Measurements from ENCODE around the gene CCR6.
A peak's percentile ranks its signal among the peaks of the same experiment; 100 is the strongest.

Gene CCR6

GRCh38 chr6:167112421-167112820 is 10.5 kb upstream of the CCR6 start:
- POLR2A ChIA-PET = no interaction called here
- CTCF ChIA-PET = interaction anchor here (1.0 kb wide), 1 partner anchor 29 kb away, joined by 4 read pairs; no protein-coding TSS in a partner anchor
- TF ChIP-seq, protein P1, sequence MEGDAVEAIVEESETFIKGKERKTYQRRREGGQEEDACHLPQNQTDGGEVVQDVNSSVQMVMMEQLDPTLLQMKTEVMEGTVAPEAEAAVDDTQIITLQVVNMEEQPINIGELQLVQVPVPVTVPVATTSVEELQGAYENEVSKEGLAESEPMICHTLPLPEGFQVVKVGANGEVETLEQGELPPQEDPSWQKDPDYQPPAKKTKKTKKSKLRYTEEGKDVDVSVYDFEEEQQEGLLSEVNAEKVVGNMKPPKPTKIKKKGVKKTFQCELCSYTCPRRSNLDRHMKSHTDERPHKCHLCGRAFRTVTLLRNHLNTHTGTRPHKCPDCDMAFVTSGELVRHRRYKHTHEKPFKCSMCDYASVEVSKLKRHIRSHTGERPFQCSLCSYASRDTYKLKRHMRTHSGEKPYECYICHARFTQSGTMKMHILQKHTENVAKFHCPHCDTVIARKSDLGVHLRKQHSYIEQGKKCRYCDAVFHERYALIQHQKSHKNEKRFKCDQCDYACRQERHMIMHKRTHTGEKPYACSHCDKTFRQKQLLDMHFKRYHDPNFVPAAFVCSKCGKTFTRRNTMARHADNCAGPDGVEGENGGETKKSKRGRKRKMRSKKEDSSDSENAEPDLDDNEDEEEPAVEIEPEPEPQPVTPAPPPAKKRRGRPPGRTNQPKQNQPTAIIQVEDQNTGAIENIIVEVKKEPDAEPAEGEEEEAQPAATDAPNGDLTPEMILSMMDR (IDR thresholded peaks at IDR 0.05; ENCODE audit: control extremely low read depth, extremely low read depth, low read depth, missing control alignments) = no peak
- DNase-seq (ENCODE audit: extremely low spot score) = no peak

GRCh38 chr6:167113047-167113754 is 9.7 kb upstream of the CCR6 start:
- peak; percentile 63 for DNase-seq (ENCODE audit: extremely low spot score)
- ChIA-PET CTCF (interaction anchor here (1.0 to 1.7 kb wide), 6 partner anchors 9 to 66 kb away, joined by 3 to 9 read pairs (median 4); no protein-coding TSS in a partner anchor), POLR2A (interaction anchor here (0.6 to 1.0 kb wide), 2 partner anchors 19 to 20 kb away, joined by 3 to 4 read pairs; no protein-coding TSS in a partner anchor)
- TF ChIP-seq, protein P1 (IDR thresholded peaks at IDR 0.05; ENCODE audit: control extremely low read depth, extremely low read depth, low read depth, missing control alignments) = no peak

GRCh38 chr6:167113935-167114910 is 8.7 kb upstream of the CCR6 start:
- CTCF ChIA-PET = interaction anchor here (1.0 to 1.9 kb wide), 8 partner anchors 8 to 67 kb away, joined by 3 to 9 read pairs (median 4); partner anchors contain the start of gene CCR6

DNA sequence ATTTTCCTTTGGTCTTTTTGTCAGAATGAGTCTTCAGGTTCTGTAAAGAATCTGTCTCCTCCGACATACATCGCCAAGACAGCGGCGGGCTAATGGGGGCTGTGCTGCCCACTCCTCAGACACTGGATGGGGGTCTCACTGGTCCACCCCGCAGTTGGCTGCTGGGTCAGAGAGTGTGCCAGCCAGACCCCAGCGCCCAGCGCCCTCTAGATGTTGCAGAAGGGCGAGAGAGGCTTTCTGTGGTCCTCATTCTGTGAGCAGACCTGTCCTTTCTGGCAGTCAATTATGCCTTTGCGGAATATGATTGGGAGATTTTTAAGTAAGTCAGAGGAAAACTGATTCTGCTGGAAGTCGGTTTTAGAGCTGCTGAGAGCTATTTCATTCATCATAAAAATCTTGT is 7.8 kb upstream of the CCR6 start:
- no peak for DNase-seq (ENCODE audit: extremely low spot score)
- ChIA-PET CTCF (interaction anchor here (1.1 to 1.9 kb wide), 4 partner anchors 9 to 26 kb away, joined by 3 to 9 read pairs (median 4); partner anchors contain the start of gene CCR6), POLR2A (no interaction called here)
- TF ChIP-seq, protein P1 (IDR thresholded peaks at IDR 0.05; ENCODE audit: control extremely low read depth, extremely low read depth, low read depth, missing control alignments) = peak; percentile 26

More at GRCh38 chr6:167113935-167114910, 8.7 kb upstream of the CCR6 start:
- DNase-seq (ENCODE audit: extremely low spot score) = peak; percentile 91
- TF ChIP-seq, protein P1 (IDR thresholded peaks at IDR 0.05; ENCODE audit: control extremely low read depth, extremely low read depth, low read depth, missing control alignments) = no peak
- POLR2A ChIA-PET = interaction anchor here (0.6 to 1.0 kb wide), 4 partner anchors 19 to 26 kb away, joined by 3 to 4 read pairs (median 4); no protein-coding TSS in a partner anchor

DNA sequence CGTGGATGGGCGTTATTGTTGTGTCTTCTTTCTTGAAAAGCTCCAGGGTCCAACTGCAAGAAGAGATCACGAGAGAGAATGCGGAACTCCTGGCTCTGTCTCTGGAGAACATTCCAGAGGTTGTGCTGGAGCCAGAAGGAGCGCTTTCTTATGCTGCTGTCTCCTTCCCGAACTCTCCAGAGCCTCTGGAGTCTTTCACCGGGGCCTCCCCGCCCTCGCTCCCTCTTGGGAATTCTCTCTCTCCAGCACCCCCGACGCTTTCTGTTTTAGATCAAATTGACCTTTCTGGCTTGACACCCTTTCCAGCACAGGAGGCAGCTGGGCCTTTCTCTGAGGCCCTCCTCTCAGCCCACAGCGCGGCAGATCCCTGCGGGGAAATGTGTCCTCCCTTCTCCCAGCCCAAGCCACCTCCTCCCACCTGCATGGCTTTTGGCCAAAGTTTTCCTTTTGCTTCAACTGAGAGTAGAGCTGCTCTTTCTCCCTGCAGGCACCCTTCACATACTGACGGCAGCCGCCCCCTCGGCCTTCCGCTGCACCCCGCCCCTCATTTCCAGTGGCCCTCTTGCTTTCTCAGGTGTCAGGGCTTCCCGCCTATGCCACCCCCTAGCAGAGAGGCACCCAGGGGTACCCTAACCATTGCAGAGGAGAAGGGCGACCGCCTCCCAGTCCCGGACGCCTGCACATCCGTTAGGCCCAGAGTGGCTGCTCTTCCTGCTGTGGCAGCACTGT is 6.6 kb upstream of the CCR6 start:
- CTCF ChIA-PET = interaction anchor here (0.6 to 1.3 kb wide), 3 partner anchors 8 to 68 kb away, joined by 3 read pairs; no protein-coding TSS in a partner anchor
- DNase-seq (ENCODE audit: extremely low spot score) = no peak
- POLR2A ChIA-PET = no interaction called here
- TF ChIP-seq, protein P1 (IDR thresholded peaks at IDR 0.05; ENCODE audit: control extremely low read depth, extremely low read depth, low read depth, missing control alignments) = no peak
